T-helper 2 cell treated with Interferon-gamma antibody and Interleukin-4, amounts not matched to agents 100 ng/mL and 5 ng/mL, for 36 hours (primary cell): Measurements from ENCODE around the gene HAS3. TPM values are rescaled to one million over a fixed set of nuclear protein-coding genes. Genes with fewer than 3 reads are reported as not detected.

Experiments used
- intact Hi-C: fragments of 100-400 bp; cut with micrococcal nuclease; formaldehyde crosslinking; loops from one replicate; pipeline ENCODE4 v1.15.1; 2023
- total RNA-seq: library from RNA; stranded (reverse); gene quantifications from 2 replicates; pipeline ENCODE4 v1.2.3, GENCODE V29; 2022

HAS3 gene
- total RNA-seq, 1 donor from 2014 or later, result 0.86 TPM

DNA sequence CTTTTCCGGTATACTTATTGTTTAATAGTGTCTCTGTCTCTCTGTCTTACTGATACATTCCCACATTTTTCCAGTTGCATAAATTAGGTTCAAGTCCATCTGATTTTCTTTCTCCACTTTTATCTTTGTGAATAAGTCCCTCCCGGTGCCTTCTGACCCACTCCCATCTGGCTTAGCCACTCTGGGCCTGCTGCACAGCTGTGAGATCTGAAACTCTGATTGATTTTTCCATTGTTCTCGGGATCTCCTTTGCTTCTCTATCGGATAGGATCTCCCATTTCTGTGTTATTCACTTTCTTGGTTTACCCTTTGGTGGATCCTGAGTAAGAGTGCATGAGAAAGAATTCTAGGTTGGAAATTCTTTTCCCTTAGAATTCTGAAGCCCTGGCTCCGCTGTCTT, 35.6 kb downstream of the HAS3 start:
- intact Hi-C loops, result no loop called here

DNA sequence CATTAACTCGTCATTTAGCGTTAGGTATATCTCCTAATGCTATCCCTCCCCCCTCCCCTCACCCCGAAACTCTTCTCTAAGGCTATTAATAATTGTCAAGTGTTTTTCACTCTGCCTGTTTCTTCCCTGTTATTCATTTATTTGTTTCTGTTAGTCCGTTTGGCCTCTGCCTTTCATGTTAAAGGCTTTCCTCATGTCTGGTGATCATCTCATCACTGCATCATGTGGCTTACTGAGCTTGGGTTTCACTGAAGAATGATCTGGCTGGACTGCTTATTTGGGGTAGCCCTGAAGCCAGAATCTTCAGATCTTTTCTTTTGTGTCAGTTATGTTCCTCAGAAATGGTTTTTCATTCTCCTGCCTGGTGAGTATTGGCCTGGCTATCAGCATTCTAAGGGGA, 36.5 kb downstream of the HAS3 start:
- intact Hi-C loops, result no loop called here

DNA sequence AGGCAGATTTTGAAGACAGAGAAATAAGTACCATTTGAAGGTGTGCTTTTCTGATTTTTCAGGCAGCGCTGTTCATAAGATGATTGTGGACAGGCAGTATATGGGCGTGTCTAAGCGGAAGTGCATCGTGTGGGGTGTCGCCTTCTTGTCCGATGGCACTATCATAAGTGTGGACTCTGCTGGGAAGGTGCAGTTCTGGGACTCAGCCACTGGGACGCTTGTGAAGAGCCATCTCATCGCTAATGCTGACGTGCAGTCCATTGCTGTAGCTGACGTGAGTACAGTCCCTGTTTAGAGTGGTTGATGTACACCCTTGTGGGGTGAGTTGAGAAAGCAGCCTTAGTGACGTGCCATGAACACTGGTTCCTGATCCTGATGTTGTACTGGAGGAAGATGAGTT, 37.7 kb downstream of the HAS3 start:
- intact Hi-C loops, result no loop called here

DNA sequence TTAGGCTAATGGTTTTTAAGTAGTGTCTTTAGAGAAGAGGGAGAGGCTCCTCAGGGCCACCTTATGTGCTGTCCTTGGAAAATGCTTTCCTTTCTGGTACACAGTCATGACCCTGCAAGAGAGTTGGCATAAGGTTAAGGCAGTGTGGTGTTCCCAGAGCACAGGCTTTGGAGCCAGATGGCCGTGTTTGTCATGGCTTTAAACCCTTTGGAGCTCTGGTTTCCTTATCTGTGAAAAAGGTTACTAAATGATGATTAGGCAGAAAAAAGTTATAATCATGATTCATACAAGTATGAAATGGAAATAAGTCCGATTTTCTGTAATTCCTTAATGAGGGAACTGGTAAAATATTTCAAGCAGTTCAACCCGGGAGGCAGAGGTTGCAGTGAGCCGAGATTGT, 40.2 kb downstream of the HAS3 start:
- intact Hi-C loops, result no loop called here

DNA sequence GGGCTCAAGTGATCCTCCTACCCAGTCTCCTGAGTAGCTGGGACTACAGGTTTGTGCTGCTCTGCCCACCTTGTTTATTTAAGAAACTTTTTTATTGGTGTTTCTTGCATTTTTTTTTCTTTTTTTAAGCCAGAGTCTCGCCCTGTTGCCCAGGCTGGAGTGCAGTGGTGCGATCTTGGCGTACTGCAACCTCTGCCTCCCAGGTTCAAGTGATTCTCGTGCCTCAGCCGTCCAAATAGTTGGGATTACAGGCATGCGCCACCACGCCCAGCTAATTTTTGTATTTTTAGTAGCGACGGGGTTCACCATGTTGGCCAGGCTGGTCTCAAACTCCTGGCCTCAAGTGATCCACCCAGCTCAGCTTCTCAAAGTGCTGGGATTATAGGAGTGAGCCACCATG, 44.2 kb downstream of the HAS3 start:
- intact Hi-C loops, result loop anchor here (1.0 kb wide), 1 partner anchor 138 kb away; no protein-coding TSS in a partner anchor

DNA sequence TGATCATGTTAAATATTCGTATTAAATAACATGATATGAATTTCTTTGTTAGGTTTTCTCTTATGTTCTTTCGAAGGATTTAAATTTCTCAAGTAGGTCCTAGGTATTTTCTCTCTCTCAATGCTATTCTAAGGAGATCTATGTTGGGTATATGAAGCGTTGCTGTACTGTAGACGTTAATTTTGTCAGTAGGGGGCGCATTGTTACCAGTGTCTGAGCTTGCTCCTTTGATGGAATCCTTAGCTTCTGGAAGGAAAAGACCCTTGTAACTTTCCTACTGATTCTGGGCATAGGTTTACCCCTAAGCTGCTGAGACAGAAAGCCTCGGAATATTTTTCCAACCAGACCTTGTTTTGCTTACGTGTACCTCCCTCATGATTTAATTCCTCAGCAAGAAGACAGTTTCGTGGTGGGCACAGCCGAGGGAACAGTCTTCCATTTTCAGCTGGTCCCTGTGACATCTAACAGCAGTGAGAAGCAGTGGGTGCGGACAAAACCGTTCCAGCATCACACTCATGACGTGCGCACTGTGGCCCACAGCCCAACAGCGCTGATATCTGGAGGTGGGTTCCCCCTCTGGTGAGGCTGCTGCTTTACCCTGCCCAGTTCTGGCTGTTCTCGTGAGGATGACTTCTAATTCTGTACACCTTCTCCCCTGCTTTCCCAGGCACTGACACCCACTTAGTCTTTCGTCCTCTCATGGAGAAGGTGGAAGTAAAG, 44.9 kb downstream of the HAS3 start:
- intact Hi-C loops, result loop anchor here (1.0 kb wide), 1 partner anchor 137 kb away; no protein-coding TSS in a partner anchor

DNA sequence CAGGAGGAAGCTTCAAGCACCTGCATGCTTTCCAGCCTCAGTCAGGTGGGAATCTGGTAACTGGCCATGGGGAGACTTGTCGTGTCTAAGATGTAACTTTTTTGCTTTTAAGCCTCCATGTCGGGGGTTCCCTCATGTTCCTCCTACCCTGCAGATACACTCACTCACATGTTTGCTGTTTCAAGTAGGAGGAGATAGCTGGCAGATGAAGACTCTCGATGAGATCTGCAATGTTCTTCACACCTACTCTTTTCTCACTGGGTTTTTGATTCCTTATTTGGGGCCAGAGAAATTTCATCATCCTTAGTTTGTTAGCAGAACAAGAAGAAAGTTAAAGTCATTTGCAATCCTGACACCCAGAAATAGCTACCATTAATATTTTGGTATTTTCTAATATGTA, 51.7 kb downstream of the HAS3 start:
- intact Hi-C loops, result no loop called here

DNA sequence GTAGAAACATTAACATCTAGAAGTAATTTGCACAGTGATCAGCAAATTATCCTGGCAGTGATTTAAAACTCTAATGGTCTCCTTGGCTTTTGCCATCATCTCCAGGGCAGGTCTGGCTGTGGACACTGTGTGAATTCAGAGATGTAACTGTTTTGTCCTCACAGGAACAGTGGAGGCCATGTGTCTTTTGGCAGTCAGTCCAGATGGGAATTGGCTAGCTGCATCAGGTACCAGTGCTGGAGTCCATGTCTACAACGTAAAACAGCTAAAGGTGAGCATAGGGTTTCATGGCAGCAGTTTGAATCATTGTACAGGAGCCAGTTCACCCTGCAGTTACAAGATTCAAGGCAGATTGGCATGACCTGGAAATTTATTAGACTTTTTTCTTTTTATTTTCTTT, 54.7 kb downstream of the HAS3 start:
- intact Hi-C loops, result no loop called here

DNA sequence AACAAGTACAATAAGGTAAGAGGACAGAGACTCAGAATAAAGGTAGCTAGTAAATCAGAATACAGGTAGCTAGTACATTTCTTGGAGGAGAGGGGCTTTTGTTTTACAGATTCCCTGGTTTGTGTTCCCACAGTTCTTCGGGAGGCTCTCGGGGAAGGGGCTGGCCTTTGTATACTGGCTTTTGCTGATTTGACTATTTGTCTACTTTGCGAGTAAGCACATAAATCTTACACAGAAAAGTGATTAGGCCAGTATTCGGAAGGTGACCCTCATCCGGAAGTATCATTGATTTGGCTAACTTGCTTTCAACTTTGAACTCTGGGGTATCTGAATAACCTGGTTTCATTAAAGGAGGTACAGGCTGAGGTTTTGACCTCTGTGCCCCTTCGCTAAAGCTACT, 60.1 kb downstream of the HAS3 start:
- intact Hi-C loops, result no loop called here

DNA sequence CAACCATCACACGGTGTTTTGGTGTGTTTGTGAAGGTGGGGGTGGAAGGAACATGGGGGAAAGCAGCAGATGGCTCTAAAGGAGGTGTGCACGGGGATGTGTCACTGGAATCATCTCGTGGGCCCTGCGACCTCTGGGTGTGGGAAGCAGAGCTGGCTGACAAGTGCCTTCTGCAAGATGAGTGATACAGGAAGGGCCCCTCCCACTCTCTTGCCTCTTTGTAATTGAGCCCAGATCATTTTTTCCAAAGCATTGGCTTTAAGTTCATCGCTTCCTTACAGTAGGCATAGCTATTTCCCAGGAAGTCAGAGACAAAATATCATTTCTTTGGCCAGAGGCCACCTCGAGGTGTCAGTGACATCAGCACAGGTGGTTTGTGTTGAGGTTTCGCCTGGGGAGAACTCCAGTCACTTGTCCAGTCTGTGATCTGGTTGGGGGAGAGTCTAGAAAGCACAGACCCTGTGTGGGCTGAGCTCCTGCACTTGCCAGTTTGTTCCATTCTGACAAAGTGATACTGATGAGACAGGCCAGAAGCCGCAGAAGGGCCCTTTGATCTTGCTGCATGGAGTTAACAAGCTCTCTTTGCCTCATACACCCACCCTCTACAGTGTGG, 60.9 kb downstream of the HAS3 start:
- intact Hi-C loops, result loop anchor here (2.0 kb wide), 1 partner anchor 20 kb away; the partner anchor contains the start of gene SNTB2

DNA sequence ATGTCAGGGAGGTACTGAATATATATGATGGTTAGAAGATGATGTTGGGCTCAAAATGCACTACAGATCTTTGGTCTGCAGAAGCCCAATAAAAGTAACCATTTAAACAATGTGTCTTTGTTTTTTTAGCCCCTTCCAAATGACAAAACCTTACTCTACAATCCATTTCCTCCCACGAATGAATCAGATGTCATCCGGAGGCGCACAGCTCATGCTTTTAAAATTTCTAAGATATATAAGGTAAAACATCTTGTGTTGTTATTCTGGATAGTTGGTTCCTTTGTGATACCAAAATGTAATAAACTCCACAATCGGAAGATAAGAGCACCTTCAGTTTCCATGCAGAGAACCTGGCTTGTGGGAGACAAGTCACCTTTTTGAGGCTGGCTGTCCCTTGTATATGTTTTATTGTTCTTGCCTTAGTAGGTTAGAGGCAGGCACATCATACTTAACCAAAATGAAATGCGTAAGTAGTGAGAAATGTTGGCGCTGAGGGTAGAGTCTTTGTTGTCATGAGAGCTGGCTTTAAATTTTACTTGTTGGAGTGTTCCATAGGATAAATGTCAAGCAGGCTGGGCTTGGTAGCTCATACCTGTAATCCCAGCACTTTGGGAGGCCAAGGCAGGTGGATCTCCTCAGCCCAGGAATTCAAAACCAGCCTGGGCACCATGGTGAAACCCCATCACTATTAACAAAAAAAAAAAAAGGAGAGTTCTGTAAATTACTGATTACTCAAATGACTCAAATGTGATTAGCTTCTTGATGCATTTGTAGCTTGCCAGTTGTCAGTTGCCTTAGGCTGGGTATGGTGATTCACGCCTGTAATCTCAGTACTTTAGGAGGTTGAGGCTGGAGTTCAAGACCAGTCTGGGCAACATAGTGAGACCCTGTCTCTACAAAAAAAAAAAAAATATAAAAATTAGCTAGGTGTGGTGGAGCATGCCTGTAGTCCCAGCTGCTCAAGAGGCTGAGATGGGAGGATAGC, 61.8 kb downstream of the HAS3 start:
- intact Hi-C loops, result loop anchor here (2.0 kb wide), 1 partner anchor 20 kb away; the partner anchor contains the start of gene SNTB2

Other genes starting within 250 kb of the HAS3 start
- gene CHTF8, start 26.9 kb downstream of the HAS3 start, total RNA-seq, result 123 and 147 TPM in 2 replicates
- 57.9 and 61.6 TPM in 2 replicates for gene UTP4, start 27.0 kb downstream of the HAS3 start, total RNA-seq
- gene SNTB2, start 81.5 kb downstream of the HAS3 start, total RNA-seq, result 20.2 and 23.9 TPM in 2 replicates
- gene VPS4A, start 205.7 kb downstream of the HAS3 start, total RNA-seq, result 35.8 and 35.9 TPM in 2 replicates
- gene PDF, start 224.9 kb downstream of the HAS3 start, total RNA-seq, result 12.9 and 13.0 TPM in 2 replicates
- gene COG8, start 233.9 kb downstream of the HAS3 start, total RNA-seq, result 37.1 and 39.0 TPM in 2 replicates
- gene NIP7, start 234.1 kb downstream of the HAS3 start, total RNA-seq, result 40.6 and 46.8 TPM in 2 replicates
- gene TMED6, start 246.1 kb downstream of the HAS3 start, total RNA-seq, result 1.8 and 2.0 TPM in 2 replicates